ENCODE measurements around the gene GPR180.

DNA sequence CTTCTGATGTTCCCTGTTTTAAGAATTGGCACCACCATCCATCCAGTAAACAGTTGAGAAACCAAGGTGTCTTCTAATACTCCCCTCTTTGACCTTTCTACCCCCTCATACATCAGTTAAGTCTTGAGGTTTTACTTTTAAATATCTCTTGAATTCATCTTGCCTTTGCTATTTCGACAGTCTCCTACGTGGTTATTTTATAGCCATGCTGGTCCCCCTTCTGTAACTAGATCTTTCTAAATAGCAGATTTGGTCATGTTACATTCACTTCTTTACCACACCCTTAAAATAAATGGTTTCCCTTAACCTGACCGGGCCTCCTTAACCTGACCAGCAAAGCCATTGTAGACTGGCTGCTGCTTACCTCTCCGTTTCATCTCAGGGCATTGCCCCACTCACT, 5.4 kb downstream of the GPR180 start:
- no peak for TF ChIP-seq SUZ12 (IDR thresholded peaks at IDR 0.05; ENCODE audit: extremely low read depth, insufficient read depth, insufficient read length)
- TF ChIP-seq YY1 (IDR thresholded peaks at IDR 0.05; ENCODE audit: insufficient read depth, insufficient read length) = no peak
- TF ChIP-seq ZNF274 (IDR thresholded peaks at IDR 0.05; ENCODE audit: low read depth, low read length) = no peak

Data from NT2/D1 (cell line).